DND-41 (cell line): ENCODE data around the gene KSR2.

Experiments used
- EZH2 ChIP-seq: IDR thresholded peaks from 3 replicates; pipeline ENCODE4 v1.6.1; 2012; ENCODE audit warnings: borderline replicate concordance, low read depth, mild to moderate bottlenecking, moderate library complexity, low read length, inconsistent platforms; ENCODE audit not compliant: severe bottlenecking
- TF ChIP-seq, protein P1 (sequence below): IDR thresholded peaks from 2 replicates; pipeline ENCODE4 v1.5.1; 2012; ENCODE audit warnings: borderline replicate concordance, low read length, moderate library complexity, mild to moderate bottlenecking; ENCODE audit not compliant: poor library complexity, severe bottlenecking; ENCODE audit errors: extremely low read depth

DNA sequence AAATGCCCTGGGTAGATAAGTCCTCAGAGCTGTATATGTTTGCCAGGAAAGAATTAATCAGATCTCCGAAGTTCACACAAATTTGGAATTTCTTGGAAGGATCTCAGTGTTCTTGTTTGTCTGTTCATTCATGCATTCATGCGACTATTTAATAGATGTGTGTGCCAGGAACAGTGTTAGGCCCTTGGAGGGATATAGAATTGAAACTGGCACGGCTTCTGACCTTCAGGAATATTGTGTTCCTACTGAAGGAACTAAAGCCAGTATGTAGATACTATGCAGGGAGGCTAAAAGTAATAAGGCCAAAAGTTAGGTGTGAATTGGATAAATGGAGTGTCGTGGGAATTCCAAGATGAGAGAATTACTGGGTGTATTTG, 441.3 kb downstream of the KSR2 start:
- TF ChIP-seq, protein P1, sequence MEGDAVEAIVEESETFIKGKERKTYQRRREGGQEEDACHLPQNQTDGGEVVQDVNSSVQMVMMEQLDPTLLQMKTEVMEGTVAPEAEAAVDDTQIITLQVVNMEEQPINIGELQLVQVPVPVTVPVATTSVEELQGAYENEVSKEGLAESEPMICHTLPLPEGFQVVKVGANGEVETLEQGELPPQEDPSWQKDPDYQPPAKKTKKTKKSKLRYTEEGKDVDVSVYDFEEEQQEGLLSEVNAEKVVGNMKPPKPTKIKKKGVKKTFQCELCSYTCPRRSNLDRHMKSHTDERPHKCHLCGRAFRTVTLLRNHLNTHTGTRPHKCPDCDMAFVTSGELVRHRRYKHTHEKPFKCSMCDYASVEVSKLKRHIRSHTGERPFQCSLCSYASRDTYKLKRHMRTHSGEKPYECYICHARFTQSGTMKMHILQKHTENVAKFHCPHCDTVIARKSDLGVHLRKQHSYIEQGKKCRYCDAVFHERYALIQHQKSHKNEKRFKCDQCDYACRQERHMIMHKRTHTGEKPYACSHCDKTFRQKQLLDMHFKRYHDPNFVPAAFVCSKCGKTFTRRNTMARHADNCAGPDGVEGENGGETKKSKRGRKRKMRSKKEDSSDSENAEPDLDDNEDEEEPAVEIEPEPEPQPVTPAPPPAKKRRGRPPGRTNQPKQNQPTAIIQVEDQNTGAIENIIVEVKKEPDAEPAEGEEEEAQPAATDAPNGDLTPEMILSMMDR: no peak
- no peak for TF ChIP-seq EZH2
